ENCODE data around the gene PTPRM.

The PTPRM gene

GRCh38 chr18:8376113-8376512 lies 809.0 kb downstream of the PTPRM start:
- DNase-seq = no peak

- no peak for DNase-seq
Observed at GRCh38 chr18:8379187-8379941, 812.2 kb downstream of the PTPRM start.

DNA sequence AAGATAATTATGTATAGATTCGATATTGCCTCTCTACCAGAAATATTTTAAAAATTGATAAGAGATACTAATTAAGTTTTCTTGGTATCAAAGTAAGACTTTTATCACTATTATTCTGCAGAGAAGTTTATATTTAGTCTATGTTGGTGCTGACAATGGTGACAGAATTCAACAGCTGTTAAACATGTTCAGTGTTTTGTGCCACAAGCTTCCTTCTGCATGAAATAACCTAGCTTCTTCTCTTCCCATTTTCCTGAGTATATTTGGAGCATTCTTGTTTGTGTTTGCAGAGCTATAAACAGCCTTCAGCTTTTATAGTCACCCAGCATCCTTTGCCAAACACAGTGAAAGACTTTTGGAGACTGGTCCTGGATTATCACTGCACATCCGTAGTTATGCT lies 812.9 kb downstream of the PTPRM start:
- no peak for DNase-seq

DNA sequence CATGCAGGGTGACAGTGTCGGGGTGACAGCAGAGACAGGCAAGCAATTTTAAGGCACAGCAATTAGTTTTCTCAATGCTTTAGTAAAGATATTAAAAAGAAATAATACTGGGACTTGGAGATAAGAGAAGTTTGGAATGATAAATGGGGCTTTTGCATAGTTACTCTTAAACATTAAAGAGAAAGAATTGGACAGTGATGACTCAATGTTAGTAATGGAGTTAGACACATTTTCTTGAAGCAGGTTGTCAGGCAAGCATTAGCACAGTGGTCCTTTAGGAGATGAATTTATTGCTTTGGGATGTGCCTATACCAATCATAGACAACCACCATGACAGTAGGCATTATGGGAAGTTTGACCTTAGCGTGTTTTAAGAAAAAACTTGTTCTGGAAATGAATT lies 813.8 kb downstream of the PTPRM start:
- DNase-seq = no peak

- no peak for DNase-seq
Observed at GRCh38 chr18:8381821-8382459, 814.8 kb downstream of the PTPRM start.

DNA sequence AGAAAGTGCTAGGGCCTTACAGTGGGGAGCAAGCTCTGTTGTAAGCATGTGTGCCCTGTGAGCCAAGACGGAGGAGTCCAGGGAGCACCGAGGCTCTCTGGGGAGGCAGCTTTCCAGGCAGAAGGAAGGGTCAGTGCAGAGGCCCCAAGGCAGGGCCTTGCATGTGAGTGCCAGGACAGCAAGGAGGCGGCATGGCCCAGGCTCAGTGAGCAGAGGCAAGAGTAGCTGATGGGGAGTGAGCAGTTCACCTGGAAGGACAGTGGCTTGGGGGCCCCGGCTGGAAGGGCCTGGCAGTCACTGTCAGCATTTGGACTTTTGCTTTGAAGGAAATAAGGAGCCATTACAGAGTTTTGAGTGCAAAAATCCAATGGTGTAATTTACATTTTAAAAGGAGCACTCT lies 818.3 kb downstream of the PTPRM start:
- no peak for DNase-seq

- DNase-seq = no peak
Observed at GRCh38 chr18:8386669-8387380, 819.7 kb downstream of the PTPRM start.

- DNase-seq = peak in 1 of 2 donors; percentile 15
Observed at GRCh38 chr18:8389391-8390340, 822.5 kb downstream of the PTPRM start.

- DNase-seq = no peak
Observed at GRCh38 chr18:8391068-8391467, 824.0 kb downstream of the PTPRM start.

GRCh38 chr18:8396254-8396653 lies 829.1 kb downstream of the PTPRM start:
- DNase-seq = no peak

DNA sequence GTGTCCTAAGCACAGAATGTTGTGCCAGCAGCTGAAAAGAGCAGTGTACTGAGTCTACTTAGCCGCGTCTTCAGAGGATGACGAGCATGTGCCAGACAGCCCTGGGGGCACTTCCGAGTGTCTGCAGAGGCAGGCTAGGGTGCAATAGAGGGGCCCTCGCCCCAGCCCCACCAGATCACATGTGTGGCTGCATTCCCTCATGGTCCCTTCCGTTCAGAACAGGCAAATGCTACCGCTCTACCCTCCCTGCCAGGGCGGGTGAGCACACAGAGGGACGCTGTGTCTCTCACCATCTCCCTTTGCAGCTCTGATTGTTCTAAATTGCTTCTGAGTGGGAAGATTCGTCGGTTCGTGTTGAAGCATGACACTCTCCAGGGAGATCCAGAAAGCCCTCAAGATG lies 829.9 kb downstream of the PTPRM start:
- no peak for DNase-seq

DNA sequence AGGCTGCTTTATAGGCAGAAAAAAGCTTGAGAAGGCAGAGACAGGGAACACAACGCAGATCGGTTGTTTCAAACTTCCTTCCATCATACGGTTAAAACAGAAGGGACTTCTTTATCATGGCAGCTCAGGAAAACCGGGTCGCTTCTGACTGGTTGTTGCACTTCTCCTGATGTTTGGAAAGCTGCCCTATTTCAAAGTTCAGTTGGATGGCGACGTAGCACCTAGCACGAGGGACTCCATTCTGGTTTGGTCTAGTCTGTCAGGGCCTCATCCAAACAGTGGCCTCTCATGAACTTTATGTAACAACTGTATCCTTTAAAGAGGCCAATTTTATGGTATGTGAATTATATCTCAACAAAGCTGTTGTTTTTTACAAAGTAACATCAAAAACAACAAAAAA lies 832.0 kb downstream of the PTPRM start:
- no peak for DNase-seq

GRCh38 chr18:8400193-8400752 lies 833.2 kb downstream of the PTPRM start:
- DNase-seq = no peak

- no peak for DNase-seq
Observed at GRCh38 chr18:8400825-8401224, 833.7 kb downstream of the PTPRM start.

GRCh38 chr18:8401606-8402005 lies 834.5 kb downstream of the PTPRM start:
- no peak for DNase-seq

DNA sequence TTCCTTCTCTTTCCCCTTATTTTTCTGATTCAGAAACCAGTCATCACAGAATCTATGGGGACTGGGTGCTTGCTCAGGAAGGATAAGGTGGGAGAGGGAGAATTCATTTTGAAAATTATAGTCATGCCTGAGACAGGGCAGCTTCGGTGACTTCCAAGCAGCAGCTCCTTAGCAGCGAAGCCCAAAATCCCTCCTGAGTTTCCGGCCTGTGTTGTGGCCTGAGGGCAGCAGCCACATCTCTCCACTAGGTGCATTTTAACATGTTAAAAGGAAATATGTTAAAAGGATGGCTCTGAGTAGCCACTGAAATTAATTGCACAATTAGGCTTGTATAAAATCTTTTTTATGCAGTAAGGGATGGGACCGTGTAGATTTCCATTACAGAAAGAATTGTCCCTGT lies 835.1 kb downstream of the PTPRM start:
- no peak for DNase-seq

GRCh38 chr18:8403713-8404112 lies 836.6 kb downstream of the PTPRM start:
- DNase-seq = no peak

DNA sequence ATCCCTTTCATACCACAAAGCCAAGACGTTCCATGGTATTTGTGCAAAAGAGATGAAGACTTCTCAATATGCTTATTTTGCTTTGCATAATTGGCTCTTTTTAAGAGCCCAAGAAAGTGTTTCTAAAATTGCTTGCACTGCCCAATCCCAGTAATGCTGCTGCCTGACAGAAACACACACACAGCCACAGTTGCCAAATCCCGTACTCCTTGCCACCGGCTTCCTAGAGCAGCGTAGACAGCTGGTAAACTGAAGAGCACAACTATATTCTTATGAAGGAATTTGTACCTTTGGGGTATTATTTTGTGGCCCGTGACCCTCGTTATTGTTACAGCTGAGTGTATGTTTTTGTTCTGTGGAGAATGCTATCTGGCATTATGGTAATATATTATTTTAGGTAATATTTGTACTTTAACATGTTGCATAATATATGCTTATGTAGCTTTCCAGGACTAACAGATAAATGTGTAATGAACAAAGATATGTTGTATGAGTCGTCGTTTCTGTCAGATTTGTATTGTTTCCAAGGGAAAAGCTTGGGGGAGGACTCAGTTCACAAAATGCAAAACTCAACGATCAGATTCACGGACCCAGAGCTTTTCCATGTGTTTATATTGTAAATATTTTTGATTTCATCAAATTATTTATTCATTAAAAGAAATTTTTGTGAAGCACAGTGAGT lies 839.2 kb downstream of the PTPRM start:
- DNase-seq = no peak

DNA sequence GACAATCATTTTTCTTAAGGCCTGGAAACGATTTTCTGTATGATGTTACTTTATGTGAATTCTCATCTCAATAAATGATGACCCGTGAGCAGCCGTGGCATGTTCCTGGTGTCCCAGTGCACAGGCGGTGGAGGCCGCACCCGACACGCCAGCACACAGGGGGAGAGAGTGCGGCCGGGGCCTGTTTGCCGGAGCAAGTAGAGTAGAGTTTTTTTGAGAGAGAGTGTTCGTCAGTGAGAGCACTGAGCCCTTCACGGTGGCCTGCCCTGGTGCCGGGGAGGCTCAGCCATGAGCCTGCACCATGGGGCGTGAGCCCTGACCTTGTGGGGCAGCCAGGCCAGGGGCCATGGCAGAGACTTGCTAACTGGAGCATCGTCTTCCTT lies 839.7 kb downstream of the PTPRM start:
- DNase-seq = no peak

- no peak for DNase-seq
Observed at GRCh38 chr18:8409151-8409550, 842.0 kb downstream of the PTPRM start.

DNA sequence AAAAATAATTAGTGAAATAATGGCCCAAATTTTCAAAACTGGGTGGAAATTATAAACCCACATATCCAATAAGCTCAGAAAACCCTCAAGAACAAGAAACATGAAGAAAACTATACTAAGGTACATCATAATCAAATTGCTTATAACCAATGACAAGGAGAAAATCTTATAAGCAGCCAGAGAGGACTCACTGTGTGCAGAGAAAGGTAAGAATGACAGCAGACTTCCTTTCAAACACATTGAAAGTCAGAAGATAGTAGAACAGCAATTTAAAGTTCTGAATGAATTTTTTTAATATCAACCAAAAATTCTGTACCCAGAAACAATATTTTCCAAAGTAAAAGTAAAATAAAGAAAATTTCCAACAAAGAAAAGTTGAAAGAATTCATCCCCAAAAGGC lies 844.4 kb downstream of the PTPRM start:
- no peak for DNase-seq

DNA sequence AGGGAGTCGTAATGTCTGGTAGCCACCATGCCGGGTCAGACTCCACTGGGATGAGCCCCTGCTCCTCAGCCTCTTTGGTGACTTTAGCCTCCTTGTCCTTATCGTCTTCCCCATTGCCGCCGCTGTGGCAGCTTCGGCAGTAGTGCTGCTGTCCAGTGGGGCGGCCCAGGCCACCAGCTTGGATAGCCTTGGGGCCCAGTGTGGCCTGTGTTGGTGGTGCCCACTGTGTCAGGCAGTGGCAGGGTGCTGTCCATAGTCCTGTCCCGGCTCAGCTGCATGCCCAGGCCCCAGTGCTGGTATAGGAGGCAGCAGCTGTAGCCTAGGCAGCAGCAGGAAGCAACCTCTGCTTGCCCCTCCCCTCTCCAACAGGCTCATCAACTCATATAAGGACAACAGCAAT lies 845.0 kb downstream of the PTPRM start:
- no peak for DNase-seq

Measured in CD4-positive, alpha-beta T cell treated with Interferon alpha-2 for 1 hour (primary cell).